ENCODE results near the gene PSMD14. TPM values are rescaled to one million over a fixed set of nuclear protein-coding genes. Genes with fewer than 3 reads are reported as not detected.

Gene PSMD14
- total and polyA plus RNA-seq, 2 experiments from 2014 or later: 31.9 to 79.6 TPM

DNA sequence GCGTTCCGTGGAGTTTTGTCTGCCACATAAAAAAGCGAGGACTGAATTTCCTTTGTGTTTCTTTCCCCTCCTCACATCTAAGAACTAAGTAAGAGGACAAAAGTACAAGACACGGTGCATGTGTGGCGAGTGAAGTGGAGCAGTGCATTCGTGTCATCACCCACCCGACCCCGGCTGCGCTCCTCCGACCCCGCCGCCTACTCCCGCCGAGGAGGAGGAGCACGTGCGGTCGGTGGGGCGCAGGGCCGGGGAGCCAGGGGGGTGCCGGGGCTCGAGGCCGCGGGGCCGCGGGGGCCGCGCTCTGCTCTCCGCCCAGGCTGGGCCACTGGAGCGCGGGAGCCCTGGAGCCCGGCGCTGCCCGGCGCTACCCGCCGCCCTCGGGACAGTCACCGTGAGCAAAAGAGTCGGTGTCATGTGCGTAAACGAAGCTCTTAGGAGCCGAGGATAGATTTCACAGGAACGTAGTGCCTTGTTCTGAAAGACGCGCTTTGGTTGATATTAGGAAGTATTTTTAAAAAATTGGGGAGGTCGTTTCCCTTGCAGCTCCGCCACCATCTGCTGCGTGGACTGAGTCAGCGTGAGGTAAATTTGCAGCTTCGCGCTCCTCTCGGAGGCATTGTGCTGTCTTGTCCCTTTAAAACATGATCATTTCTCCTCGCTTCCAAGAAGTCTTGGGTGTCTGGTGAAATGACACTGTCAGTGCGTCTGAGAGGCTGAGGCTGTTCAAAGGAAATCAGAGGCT is 118.9 kb downstream of the PSMD14 start:
- DNase-seq (ENCODE audit: low read depth in 1 of 2, low spot score in 1 of 2): no peak
- no peaks in the 10 kb centered on the region for H3K4me1 ChIP-seq (ENCODE audit: low read depth)
- peaks cover 88% of the 10 kb centered on the region for H3K27me3 ChIP-seq
- no peak overlapping the region for H3K4me3 ChIP-seq
- H3K27ac ChIP-seq: no peak overlapping the region
- TF ChIP-seq, protein P1, sequence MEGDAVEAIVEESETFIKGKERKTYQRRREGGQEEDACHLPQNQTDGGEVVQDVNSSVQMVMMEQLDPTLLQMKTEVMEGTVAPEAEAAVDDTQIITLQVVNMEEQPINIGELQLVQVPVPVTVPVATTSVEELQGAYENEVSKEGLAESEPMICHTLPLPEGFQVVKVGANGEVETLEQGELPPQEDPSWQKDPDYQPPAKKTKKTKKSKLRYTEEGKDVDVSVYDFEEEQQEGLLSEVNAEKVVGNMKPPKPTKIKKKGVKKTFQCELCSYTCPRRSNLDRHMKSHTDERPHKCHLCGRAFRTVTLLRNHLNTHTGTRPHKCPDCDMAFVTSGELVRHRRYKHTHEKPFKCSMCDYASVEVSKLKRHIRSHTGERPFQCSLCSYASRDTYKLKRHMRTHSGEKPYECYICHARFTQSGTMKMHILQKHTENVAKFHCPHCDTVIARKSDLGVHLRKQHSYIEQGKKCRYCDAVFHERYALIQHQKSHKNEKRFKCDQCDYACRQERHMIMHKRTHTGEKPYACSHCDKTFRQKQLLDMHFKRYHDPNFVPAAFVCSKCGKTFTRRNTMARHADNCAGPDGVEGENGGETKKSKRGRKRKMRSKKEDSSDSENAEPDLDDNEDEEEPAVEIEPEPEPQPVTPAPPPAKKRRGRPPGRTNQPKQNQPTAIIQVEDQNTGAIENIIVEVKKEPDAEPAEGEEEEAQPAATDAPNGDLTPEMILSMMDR (IDR thresholded peaks at IDR 0.05; ENCODE audit: low read depth, low read length): no peak
- no peaks in the 10 kb centered on the region for H3K36me3 ChIP-seq
- no peaks in the 10 kb centered on the region for H3K9me3 ChIP-seq (ENCODE audit: low read depth)

DNA sequence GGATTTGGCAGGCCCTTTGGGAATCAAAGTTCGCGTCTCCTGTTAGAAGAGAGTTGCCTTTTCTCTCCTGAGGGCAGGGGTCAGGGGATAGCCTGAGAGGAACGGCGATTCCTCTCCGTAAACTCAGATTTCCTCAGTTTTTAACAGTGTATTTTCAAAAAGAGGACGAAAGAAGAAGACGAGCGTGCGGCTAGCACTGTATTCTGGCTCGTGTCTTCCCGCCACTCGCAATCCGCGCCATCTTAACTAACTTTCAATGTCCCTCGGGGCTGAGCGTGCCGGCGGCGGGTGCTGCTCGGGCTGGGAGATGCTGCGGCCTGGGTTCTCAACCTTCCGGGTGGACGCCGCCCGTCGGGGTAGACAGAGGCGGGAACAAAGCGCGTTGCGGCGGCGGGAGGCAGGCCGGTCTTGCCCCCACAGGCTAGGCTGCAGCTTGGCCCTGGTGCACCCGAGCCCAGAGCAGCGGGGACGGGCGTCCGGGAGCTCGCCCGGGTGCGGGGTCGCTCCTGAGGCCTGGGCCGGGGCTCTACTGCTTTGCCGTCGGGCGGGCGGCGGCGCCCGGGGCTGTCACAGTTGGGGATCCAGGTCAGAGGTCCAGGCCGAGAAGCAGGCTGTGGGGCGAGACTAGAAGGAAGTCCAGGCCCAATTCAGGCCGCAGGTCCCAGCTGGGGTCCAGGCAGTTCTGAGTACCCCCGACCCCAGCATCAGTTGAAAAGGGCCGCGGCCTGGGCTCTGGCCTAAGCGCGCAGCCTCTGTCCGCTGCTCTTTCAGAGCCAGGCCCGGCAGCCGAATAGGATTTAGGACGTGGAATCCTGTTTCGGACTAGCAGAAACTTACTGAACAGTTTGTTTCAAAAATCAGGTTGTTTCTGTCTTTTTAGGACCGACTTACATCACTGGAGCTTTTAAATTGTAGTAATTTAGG is 119.7 kb downstream of the PSMD14 start:
- no peaks in the 10 kb centered on the region for H3K36me3 ChIP-seq
- no peaks in the 10 kb centered on the region for H3K4me1 ChIP-seq (ENCODE audit: low read depth)
- no peak overlapping the region for H3K4me3 ChIP-seq
- peaks cover 79% of the 10 kb centered on the region for H3K27me3 ChIP-seq
- DNase-seq (ENCODE audit: low read depth in 1 of 2, low spot score in 1 of 2): no peak
- TF ChIP-seq, protein P1 (IDR thresholded peaks at IDR 0.05; ENCODE audit: low read depth, low read length): no peak
- no peak overlapping the region for H3K27ac ChIP-seq
- H3K9me3 ChIP-seq (ENCODE audit: low read depth): no peaks in the 10 kb centered on the region

DNA sequence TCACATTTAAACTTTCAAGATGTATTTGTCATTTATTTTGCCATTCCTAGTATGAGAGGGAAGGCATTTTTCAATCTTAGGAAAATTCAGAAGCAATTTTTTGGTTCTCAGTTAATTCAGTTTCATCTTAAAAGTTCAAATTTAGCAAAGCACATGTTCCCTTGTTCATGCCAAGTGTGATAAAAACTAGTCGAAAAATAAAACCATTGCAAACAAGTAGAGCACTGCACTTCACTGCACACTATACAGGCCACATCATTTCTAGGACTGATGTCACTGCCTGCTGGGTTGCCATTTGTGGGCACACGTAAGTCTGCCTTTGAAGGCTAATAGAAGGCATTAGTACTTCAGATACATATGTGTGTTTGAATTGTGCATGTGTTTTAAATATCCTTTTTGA is 122.2 kb downstream of the PSMD14 start:
- TF ChIP-seq, protein P1 (IDR thresholded peaks at IDR 0.05; ENCODE audit: low read depth, low read length): no peak
- Histone ChIP-seq H3K27ac (no peak overlapping the region), H3K9me3 (ENCODE audit: low read depth) (no peaks in the 10 kb centered on the region), H3K36me3 (no peaks in the 10 kb centered on the region), H3K4me1 (ENCODE audit: low read depth) (no peaks in the 10 kb centered on the region), H3K4me3 (no peak overlapping the region), H3K27me3 (peaks cover 55% of the 10 kb centered on the region)
- no peak for DNase-seq (ENCODE audit: low read depth in 1 of 2, low spot score in 1 of 2)

DNA sequence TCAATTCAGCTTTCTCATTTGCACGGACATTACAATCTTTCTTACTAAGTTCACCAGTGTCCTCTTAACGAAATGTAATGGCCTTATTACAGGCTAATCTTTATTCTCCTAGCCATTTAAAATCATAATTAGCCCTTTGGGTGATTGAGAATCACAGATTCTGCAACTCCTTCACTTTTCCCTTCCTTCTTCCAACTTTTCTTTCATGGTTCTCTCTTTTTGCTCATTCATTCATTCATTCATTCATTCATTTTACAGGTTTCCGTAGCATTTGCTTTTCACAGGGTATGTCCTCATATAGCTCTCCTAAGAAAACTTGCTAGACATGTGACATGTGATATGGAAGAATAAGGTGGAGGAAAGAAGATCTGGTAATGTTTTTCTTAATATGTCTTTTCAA is 123.9 kb downstream of the PSMD14 start:
- no peak overlapping the region for H3K4me3 ChIP-seq
- H3K36me3 ChIP-seq: no peaks in the 10 kb centered on the region
- no peaks in the 10 kb centered on the region for H3K9me3 ChIP-seq (ENCODE audit: low read depth)
- H3K27ac ChIP-seq: no peak overlapping the region
- peaks cover 37% of the 10 kb centered on the region for H3K27me3 ChIP-seq
- H3K4me1 ChIP-seq (ENCODE audit: low read depth): no peaks in the 10 kb centered on the region
- DNase-seq (ENCODE audit: low read depth in 1 of 2, low spot score in 1 of 2): no peak
- TF ChIP-seq, protein P1 (IDR thresholded peaks at IDR 0.05; ENCODE audit: low read depth, low read length): no peak

DNA sequence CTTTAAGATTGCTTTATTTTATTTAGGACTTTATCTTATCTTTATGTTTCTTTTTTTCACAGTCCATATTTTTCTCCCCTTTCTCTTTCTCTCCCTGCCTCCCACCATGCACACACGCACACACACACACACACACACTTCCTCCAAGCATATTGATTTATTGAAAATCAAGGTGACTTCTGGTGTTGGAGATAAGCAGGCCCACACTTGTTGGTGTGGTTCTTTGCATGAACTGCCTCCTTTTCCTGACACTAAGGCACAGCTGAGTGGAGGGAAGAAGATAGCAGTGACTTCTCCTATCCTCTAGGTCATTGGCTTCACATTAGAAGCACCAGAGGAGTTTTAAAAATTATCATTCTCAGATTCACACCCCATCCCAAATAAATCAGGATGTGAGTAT is 125.9 kb downstream of the PSMD14 start:
- H3K9me3 ChIP-seq (ENCODE audit: low read depth): no peaks in the 10 kb centered on the region
- H3K4me1 ChIP-seq (ENCODE audit: low read depth): no peaks in the 10 kb centered on the region
- no peak overlapping the region for H3K27ac ChIP-seq
- peaks cover 17% of the 10 kb centered on the region for H3K27me3 ChIP-seq
- no peak for DNase-seq (ENCODE audit: low read depth in 1 of 2, low spot score in 1 of 2)
- H3K4me3 ChIP-seq: no peak overlapping the region
- H3K36me3 ChIP-seq: no peaks in the 10 kb centered on the region
- TF ChIP-seq, protein P1 (IDR thresholded peaks at IDR 0.05; ENCODE audit: low read depth, low read length): no peak

All from cardiac muscle cell (in vitro differentiated cells and primary cell).